K562 (cell line): ENCODE data around the gene NR2C2AP. TPM values are rescaled to one million over a fixed set of nuclear protein-coding genes. Genes with fewer than 3 reads are reported as not detected.
A peak's percentile ranks its signal among the peaks of the same experiment; 100 is the strongest.

ENCODE experiments used
- ATF1 ChIP-seq, 2 experiments: fragments of 450-650 bp in 1 of 2; IDR thresholded peaks; 2 replicates each; pipeline ENCODE4 v1.6.1; 2016; ENCODE audit warnings: missing compliant biosample characterization in 1 of 2, missing genetic modification characterization in 1 of 2
- ATF3 ChIP-seq, 2 experiments: fragments of 450-650 bp in 1 of 2; sonication (generic) in 1 of 2; formaldehyde crosslinking in 1 of 2; IDR thresholded peaks in 1 of 2; conservative IDR thresholded peaks in 1 of 2; 2 replicates each; pipeline versions ENCODE4 v1.6.1 to v1.8.1; 2016 to 2023; ENCODE audit warnings: mild to moderate bottlenecking in 2 of 2, moderate library complexity in 2 of 2, inconsistent platforms in 1 of 2, missing genetic modification reagents in 1 of 2
- BHLHE40 ChIP-seq: IDR thresholded peaks from 2 replicates; pipeline ENCODE4 v1.6.1; 2011; ENCODE audit warnings: low read length, improper control_type of control experiment
- CCNT2 ChIP-seq: IDR thresholded peaks from 2 replicates; pipeline ENCODE4 v1.6.1; 2011; ENCODE audit warnings: borderline replicate concordance, low read depth, mild to moderate bottlenecking, moderate library complexity, mixed read lengths, low read length; ENCODE audit not compliant: insufficient read length; ENCODE audit errors: extremely low read depth
- EP300 ChIP-seq: IDR thresholded peaks from 2 replicates; pipeline ENCODE4 v1.6.1; 2012; ENCODE audit warnings: low read length, improper control_type of control experiment
- GABPB1 ChIP-seq: sonication (generic); formaldehyde crosslinking; IDR thresholded peaks from 2 replicates; pipeline ENCODE4 v1.8.0; 2022; ENCODE audit warnings: mild to moderate bottlenecking, missing genetic modification reagents
- KDM5B ChIP-seq: fragments of 200-600 bp; sonication (generic); IDR thresholded peaks from 2 replicates; pipeline ENCODE4 v1.6.1; 2012; ENCODE audit warnings: low read depth, mild to moderate bottlenecking, moderate library complexity, low read length, control low read depth, inconsistent platforms; ENCODE audit not compliant: insufficient replicate concordance
- RBM39 ChIP-seq: fragments of 200-400 bp; formaldehyde crosslinking; optimal IDR thresholded peaks from 2 replicates; pipeline ENCODE3; 2018; ENCODE audit warnings: low read depth, low read length
- RREB1 ChIP-seq: fragments of 250-450 bp; sonication (Bioruptor Pico); IDR thresholded peaks from 2 replicates; pipeline ENCODE4 v1.4.0; 2020
- SMARCA4 ChIP-seq: fragments of 450-650 bp; IDR thresholded peaks from 2 replicates; pipeline ENCODE4 v1.6.1; 2016
- SRSF1 ChIP-seq: fragments of 200-400 bp; formaldehyde crosslinking; IDR thresholded peaks from 2 replicates; pipeline ENCODE4 v1.6.1; 2017; ENCODE audit warnings: mild to moderate bottlenecking, low read depth, low read length, moderate library complexity
- ZC3H4 ChIP-seq: sonication (generic); formaldehyde crosslinking; IDR thresholded peaks from 2 replicates; pipeline ENCODE4 v1.9.0; 2021; ENCODE audit warnings: missing genetic modification reagents, borderline replicate concordance
- ZNF23 ChIP-seq: fragments of 250-450 bp; sonication (Bioruptor Pico); IDR thresholded peaks from 2 replicates; pipeline ENCODE4 v1.4.0; 2020; ENCODE audit warnings: mild to moderate bottlenecking
- ZNF609 ChIP-seq: sonication (generic); formaldehyde crosslinking; IDR thresholded peaks from 2 replicates; pipeline ENCODE4 v1.8.1; 2023; ENCODE audit warnings: missing genetic modification reagents, mild to moderate bottlenecking, borderline replicate concordance
- ZNF766 ChIP-seq: fragments of 200-800 bp; sonication (Bioruptor generic); conservative IDR thresholded peaks from 2 replicates; pipeline ENCODE4 v1.6.1; 2016; ENCODE audit warnings: missing genetic modification characterization, missing compliant biosample characterization
- polyA plus RNA-seq, 8 experiments: library from polyadenylated mRNA; depleted of rRNA in 4 of 8; stranded (reverse) in 5 of 8; unstranded in 3 of 8; fragments of >200 nt; fragmentation: Nextera tagmentation in 2 of 8; fragmentation: Illumina TruSeq in 1 of 8; extraction: Ambion mirVana in 2 of 8; extraction: Trizol in 1 of 8; gene quantifications; 2 replicates each; pipeline versions ENCODE4 v1.2.1 to v1.2.3, GENCODE V29; 2011 to 2014; ENCODE audit warnings: inconsistent platforms in 1 of 8, missing spikeins in 1 of 8
- total RNA-seq, 7 experiments: library from RNA; depleted of rRNA in 6 of 7; stranded (reverse); fragments of >200 nt in 6 of 7; fragmentation: Illumina TruSeq in 2 of 7; extraction: Trizol in 2 of 7; gene quantifications; 2 replicates each; pipeline versions ENCODE4 v1.2.1 to v1.2.3, GENCODE V29; 2011 to 2021; ENCODE audit warnings: low replicate concordance in 1 of 7

Gene NR2C2AP
- total and polyA plus RNA-seq, 9 of the 15 experiments (the other 6 are each of a cell fraction or from before 2014, with no cell fraction given), result 23.7 to 77.4 (median 32.4) TPM

GRCh38 chr19:19192078-19192882, 10.9 kb downstream of the NR2C2AP start, which contains the start of the genes BORCS8 and RFXANK (continued):
- TF ChIP-seq ZNF609 (CRISPR knock-in tag) (0 out of 2 replicates have a peak, but pooled peaks have one; percentile 59), RBM39 (no peak), SRSF1 (no peak), ATF3 (IDR thresholded peaks at IDR 0.05) (no peak; the same call in 1 of the 2 replicates), ATF3 (CRISPR knock-in tag; conservative IDR thresholded peaks at IDR 0.05) (peak; percentile 19; the same call in 1 of the 2 replicates), KDM5B (peak; percentile 85), EP300 (no peak), ZNF766 (CRISPR knock-in tag) (no peak), ATF1 (CRISPR knock-in tag; IDR thresholded peaks at IDR 0.05) (no peak), ATF1 (tag; IDR thresholded peaks at IDR 0.05) (peak; percentile 81), ZNF23 (no peak), CCNT2 (peak; percentile 42), GABPB1 (CRISPR knock-in tag) (peak; percentile 100), ZC3H4 (CRISPR knock-in tag) (no peak), RREB1 (no peak), SMARCA4 (no peak), BHLHE40 (no peak)
